Esophagus squamous epithelium (tissue), 4 donors: Measurements from ENCODE around the gene SCYGR8.

Experiments
- POLR2A ChIP-seq, 4 donors: fragments of 450-650 bp; IDR thresholded peaks; one replicate each; pipeline ENCODE4 v1.6.1; 2017; ENCODE audit warnings: antibody characterized with exemption in 4 of 4, mild to moderate bottlenecking in 4 of 4, moderate library complexity in 3 of 4
- TF ChIP-seq, protein P1 (sequence below), 6 experiments: fragments of 450-650 bp in 4 of 6; fragments of 200-600 bp in 2 of 6; sonication (generic) in 2 of 6; IDR thresholded peaks; one replicate each; pipeline ENCODE4 v1.5.1; 2016 to 2019; ENCODE audit warnings: antibody characterized with exemption in 6 of 6, mild to moderate bottlenecking in 4 of 6, moderate library complexity in 4 of 6

DNA sequence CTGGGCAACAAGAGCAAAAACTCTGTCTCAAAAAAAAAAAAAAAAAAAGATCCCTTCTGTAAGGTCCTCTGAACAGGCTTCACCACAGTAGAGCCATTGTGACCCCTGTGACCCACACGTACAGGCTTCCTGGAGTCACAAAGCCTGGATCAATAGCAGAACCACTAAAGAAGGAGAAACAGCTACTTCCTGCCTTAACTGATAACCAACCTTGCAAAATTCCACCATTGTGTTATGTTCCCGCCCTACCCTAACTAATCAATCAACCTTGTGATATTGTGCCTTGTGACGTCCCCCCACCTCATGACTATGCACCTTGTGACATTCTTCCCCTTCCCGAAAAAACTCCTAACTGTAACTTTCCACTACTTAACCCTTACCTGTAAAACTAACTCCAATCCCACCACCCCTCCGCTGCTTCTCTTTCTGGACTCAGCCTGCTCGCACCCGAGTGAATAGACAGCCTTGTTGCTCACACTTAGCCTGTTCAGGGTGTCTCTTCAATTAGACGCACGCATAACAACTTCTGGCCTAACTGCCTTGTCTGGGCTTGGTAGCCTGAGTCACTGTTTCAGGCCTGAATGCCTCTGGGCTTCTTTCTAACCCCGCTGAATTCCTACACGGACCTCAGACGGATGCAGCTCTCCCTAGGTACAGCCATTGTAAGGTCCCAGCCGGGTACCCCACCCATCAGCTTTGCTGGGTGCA lies 13.9 kb downstream of the SCYGR8 start:
- TF ChIP-seq, protein P1, sequence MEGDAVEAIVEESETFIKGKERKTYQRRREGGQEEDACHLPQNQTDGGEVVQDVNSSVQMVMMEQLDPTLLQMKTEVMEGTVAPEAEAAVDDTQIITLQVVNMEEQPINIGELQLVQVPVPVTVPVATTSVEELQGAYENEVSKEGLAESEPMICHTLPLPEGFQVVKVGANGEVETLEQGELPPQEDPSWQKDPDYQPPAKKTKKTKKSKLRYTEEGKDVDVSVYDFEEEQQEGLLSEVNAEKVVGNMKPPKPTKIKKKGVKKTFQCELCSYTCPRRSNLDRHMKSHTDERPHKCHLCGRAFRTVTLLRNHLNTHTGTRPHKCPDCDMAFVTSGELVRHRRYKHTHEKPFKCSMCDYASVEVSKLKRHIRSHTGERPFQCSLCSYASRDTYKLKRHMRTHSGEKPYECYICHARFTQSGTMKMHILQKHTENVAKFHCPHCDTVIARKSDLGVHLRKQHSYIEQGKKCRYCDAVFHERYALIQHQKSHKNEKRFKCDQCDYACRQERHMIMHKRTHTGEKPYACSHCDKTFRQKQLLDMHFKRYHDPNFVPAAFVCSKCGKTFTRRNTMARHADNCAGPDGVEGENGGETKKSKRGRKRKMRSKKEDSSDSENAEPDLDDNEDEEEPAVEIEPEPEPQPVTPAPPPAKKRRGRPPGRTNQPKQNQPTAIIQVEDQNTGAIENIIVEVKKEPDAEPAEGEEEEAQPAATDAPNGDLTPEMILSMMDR (IDR thresholded peaks at IDR 0.05) = no peak
- TF ChIP-seq POLR2A (IDR thresholded peaks at IDR 0.05) = no peak
